NCI-H146 treated with DMSO at 0.1 percent for 48 hours (cell line): ENCODE results near the gene SCAMP3.
A peak's percentile ranks its signal among the peaks of the same experiment; 100 is the strongest.
"Not testable (repeated sequence)": the region's sequence is repeated elsewhere in the genome, so short reads cannot be mapped to it uniquely, and the experiment has no call there.

Experiments used
- DNase-seq: peaks from one replicate; lab custom pipeline; 2025; ENCODE audit not compliant: unreplicated experiment; lab: John Stamatoyannopoulos, UW

The SCAMP3 gene

DNA sequence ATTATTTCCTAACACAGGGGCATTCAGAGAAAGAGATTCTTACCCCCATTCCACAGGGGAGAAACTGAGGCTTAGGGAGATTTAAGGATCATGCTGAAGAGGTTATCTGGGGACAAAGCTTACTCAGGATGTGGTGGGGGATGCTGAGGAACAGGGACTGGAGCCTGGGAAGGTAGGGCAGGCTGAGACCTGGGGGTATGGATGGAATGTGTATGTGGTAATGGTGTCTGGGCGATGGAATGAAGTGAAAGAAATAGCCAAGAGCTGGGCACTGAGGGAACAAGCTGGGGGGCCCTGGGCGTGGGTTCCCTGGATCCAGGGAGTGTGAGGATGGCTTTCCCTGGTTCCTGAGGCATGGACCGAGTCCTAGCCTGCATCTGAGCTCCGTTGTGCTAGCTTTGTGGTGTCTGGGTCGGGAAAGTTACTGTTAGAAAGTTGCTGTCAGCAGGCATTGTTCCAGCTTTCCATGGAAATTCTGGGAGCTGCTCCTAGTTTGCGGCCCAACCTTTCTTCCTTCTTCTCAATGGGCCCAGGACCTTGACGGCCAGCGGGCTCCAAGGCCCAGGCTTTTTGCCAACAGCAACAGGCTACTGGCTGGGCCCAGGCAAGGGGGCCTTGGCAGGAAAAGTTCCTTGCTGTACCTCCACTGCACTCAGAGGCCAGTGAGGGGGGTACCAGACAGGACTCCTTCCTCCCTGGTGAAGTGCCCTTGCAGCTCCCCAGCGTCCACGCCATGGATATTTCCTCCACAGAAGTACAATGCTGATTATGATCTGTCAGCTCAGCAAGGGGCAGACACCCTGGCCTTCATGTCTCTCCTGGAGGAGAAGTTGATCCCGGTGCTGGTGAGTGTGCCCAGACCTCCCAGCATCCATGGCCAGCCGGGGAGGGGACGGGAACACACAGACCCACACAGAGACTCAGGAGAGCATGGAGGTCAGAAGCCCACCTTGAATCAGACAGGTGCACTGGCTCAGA, 29.9 kb downstream of the SCAMP3 start:
- DNase-seq, result not testable (repeated sequence)

DNA sequence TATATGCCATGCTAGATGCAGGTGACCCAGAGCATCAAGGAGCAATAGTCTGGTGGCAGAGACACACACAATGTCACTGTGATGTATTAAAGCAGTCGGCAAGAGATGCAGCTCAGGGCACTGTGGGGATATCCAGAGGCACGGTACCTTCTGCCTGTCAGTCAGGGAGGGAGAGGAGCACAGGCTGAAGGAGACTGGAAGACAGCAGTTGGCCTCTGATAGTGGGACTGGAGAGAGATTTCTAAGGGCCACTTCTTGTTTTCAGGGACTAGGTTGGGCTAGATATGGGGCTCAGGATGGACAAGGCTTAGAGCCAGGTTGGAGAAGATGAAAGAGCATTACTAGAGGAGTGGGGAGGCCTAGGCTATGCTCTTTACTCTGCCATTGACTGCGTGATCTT, 30.9 kb downstream of the SCAMP3 start:
- DNase-seq, result not testable (repeated sequence)

DNA sequence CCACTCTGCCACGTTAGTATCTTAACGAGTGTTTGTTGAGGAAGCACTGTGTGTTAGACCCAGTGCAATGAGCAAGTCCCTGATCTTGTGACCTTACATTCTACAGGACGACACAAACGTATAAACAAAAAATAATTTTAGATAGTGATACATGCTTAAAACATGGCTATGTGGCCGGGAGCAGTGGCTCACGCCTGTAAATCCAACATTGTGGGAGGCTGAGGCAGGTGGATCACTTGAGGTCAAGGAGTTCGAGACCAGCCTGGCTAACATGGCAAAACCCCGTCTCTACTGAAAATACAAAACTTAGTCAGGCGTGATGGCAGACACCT, 34.1 kb downstream of the SCAMP3 start:
- no peak for DNase-seq

DNA sequence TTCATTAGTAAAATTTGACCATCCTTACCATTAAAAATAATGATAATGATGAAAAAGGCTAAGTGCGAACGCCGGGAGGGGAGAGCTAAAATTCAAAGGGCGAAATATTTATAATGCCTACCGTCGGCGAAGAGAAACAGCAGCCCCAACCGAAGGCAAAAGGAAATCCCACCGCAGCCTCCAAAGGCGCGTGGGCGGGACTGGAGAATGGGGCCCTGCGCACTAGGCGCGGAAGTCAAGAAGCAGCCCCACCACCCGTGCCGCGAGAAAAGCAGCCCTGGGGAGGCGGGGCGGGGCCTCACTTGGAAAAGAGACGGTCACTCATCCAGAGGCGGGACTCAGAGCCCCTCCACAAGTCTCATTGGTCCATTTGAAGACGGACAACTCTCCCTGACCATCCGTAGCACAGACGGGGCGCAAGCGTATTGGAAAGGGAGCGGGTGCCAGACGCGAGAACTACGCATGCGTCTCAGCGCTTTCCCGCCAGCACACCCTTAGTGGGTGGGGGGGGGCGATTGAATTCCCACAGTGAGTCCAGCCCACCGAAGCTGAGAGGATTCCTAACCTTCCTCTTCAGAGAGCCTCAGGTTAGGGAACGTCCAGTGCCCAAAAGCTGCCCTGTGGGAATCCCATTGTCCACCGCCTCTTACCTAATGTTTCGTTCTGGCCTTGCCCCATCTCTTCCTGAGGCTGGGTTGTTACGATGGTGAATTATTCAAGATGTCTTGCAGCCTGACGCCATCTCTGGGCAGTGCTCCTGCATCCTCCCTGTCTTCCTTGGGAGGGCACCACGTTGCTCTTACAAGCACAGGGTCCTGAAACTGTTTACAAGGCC, 34.7 kb downstream of the SCAMP3 start:
- DNase-seq, result peak; percentile 99

DNA sequence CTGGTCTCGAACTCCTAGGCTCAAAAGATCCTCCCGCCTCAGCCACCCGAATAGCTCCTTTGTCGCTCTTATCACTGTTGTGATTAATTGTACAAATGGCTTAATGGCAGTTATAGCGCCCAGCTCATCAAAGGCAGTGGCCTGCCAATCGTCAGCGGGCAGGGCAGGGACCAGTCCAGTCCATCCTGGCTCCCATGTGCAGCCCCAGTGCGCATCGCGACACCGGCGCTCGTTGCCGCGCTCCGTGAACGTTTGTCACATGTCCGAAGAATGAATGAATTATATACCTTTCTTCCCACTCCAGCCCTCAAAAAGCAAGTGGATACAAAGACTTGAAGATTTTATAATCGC, 35.3 kb downstream of the SCAMP3 start:
- peak; percentile 57 for DNase-seq

DNA sequence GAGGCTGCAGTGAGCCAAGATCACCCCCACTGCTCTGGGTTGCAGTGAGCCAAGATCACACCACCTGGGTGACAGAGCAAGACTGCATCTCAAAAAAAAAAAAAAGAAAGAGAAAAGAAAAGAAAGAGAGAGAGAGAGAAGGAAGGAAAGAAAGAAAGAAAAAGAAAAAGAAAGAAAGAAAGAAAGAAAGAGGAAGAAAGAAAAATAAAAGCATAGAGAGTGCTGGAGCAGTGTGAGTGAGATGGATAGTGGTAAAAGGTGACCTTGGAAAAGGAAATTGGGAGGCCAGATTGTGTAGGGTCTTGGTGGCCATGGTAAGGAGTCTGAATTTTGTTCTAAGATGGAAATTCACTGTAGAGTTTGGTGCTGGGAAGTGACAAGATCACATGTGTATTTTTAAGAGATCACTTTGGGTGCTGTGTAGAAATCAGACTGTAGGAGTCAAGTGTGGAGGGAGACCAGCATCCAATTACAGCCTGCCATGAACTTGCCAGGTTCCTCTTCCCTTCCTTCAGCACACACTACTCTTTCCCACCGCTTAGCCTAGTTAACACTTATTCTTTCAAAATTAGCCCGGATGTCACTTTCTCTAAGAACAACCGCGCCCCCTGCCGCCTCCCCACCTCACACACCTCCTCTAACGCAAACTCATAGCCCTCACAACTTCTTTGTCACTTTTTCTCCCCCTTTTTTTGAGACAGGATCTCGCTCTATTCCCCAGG, 35.8 kb downstream of the SCAMP3 start:
- DNase-seq, result peak; percentile 57

DNA sequence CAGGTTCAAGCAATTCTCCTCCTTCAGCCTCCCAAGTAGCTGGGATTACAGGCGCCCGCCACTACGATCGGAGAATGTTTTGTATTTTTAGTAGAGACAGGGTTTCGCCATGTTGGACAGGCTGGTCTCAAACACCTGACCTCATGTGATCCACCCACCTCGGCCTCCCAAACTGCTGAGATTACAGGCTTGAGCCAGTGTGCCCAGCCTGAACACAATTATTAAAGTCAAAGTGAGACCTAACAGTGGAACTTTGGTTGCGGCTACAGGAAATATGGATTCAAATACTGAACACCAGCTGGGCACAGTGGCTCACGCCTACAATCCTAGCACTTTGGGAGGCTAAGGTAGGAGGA, 36.8 kb downstream of the SCAMP3 start:
- DNase-seq, result not testable (repeated sequence)

DNA sequence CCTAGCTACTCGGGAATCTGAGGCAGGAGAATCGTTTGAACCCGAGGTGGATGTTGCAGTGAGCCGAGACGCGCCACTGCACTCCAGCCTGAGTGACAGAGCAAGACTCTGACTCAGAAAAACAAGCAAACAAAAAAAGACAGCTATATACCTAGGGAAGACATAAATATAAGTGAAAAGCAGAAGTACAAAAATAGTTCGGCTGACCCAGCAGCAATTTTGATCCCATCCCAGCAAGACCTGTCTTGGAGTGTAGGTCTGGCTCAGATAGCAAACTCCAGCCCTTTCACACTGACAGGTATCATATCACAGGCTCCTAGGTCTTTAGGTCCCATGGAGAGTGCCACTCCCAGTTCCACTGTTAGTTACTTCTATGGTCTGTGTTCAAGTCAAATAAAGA, 39.1 kb downstream of the SCAMP3 start:
- DNase-seq, result no peak

DNA sequence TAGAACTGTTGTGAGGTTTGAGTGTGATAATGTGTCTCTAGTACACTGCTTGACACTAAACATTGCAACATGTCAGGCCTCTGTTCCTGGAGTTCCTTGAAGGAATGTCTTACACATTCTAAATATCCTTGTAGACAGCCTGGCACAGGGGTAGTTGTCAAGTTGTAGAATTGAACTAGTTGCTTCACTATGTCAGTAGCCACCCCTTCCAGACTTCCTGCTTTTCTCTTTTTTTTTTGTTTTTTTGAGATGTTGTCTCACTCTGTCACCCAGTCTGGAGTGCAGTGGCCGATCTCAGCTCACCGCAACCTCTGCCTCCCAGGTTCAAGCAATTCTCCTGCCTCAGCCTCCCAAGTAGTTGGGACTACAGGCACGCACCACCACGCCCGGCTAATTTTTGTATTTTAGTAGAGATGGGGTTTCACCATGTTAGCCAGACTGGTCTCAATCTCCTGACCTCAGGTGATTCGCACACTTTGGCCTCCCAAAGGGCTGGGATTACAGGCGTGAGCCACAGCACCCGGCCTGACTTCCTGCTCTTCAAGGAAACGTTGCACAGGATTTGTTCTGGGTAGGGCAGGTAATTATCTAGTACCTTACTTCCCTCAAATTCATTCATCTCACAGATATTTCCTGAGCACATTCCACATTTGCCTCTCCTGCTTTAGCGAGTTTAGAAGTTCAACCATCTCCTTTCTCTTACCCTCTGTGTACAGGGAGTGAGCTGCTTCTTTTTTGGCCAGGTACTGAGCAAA, 41.8 kb downstream of the SCAMP3 start:
- DNase-seq, result not testable (repeated sequence)

DNA sequence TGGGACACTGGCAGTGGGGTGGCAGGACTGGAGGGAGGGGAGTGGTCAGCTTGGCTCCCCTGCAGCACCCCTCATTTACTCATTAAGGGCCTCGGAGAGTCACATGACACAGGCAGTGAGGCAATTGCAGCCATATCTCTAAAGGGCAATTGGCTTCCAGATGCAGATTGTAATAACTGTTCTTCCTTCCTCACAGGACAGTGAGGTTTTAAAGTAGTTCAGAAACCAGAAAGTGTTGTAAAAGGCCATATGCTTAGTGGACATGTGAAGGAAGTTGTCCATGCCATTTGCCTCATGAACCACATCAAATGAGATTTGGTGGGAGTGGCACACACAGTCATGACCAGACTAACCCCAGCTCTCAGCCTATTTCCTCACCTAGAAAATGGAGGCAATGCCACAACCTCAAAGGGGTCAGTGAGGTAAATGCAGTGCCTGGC, 42.5 kb downstream of the SCAMP3 start:
- DNase-seq, result no peak

DNA sequence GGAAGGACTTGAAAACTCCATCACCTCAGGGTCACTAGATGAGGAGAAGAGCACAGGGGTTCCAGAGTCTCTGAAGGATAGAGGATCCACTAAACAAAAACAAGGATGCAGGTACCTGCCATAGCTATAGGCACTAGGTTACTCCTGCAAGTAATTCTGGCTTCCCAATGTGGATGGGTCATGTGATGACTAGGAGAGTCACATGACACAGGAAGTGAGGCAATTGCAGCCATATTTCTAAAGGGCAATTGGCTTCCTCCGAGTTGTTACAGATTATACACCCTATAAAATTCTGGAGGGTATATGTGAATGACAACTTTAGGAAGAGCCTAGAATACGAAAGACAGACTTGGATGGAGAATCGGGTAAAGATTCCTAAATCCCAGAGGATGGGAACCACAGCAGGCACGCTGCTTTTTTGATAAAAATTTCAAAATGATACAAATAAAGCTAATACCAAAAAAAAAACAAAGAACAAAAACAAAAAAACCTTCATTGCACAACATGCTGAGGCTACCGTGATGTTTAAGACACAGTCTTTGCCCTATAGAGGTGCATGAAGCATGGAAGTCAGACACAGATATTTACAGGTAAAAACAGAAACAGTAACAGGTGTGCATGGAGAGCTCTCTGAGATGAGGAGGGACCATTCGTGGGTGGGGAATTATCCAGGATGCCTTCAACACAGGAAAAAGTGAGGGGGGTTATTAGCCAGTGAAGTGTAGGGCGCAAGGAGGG, 43.1 kb downstream of the SCAMP3 start:
- DNase-seq, result peak; percentile 35

DNA sequence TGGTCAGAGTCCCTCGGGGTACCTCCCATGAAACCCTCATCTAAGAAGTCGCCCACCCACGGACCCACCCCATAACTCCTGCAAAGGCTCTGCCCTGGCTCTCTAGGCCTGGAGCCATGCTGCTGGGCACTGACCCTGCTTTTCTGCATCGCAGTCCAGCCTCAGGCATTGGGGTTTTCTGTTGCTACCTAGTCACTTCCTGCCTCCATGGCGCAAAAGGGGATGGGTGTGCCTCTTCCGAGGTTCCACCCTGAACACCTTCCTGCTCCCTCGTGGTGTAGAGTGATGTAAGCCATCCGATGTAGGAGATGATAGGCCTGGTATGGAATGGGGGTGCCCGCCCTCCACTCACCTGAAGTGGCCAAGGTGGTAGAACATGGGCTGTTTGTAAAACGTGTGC, 47.5 kb downstream of the SCAMP3 start:
- DNase-seq, result not testable (repeated sequence)

DNA sequence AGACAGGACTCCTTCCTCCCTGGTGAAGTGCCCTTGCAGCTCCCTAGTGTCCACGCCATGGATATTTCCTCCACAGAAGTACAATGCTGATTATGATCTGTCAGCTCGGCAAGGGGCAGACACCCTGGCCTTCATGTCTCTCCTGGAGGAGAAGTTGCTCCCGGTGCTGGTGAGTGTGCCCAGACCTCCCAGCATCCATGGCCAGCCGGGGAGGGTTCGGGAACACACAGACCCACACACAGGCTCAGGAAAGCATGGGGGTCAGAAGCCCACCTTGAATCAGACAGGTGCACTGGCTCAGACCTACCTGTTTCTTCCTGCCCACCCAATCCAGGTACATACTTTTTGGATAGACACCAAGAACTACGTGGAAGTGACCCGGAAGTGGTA, 50.1 kb downstream of the SCAMP3 start:
- not testable (repeated sequence) for DNase-seq

DNA sequence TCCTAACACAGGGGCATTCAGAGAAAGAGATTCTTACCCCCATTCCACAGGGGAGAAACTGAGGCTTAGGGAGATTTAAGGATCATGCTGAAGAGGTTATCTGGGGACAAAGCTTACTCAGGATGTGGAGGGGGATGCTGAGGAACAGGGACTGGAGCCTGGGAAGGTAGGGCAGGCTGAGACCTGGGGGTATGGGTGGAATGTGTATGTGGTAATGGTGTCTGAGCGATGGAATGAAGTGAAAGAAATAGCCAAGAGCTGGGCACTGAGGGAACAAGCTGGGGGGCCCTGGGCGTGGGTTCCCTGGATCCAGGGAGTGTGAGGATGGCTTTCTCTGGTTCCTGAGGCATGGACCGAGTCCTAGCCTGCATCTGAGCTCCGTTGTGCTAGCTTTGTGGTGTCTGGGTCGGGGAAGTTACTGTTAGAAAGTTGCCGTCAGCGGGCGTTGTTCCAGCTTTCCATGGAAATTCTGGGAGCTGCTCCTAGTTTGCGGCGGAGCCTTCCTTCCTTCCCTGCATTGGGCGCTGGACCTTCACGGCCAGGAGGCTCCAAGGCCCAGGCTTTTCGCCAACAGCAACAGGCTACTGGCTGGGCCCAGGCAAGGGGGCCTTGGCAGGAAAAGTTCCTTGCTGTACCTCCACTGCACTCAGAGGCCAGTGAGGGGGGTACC, 50.6 kb downstream of the SCAMP3 start:
- DNase-seq, result not testable (repeated sequence)

DNA sequence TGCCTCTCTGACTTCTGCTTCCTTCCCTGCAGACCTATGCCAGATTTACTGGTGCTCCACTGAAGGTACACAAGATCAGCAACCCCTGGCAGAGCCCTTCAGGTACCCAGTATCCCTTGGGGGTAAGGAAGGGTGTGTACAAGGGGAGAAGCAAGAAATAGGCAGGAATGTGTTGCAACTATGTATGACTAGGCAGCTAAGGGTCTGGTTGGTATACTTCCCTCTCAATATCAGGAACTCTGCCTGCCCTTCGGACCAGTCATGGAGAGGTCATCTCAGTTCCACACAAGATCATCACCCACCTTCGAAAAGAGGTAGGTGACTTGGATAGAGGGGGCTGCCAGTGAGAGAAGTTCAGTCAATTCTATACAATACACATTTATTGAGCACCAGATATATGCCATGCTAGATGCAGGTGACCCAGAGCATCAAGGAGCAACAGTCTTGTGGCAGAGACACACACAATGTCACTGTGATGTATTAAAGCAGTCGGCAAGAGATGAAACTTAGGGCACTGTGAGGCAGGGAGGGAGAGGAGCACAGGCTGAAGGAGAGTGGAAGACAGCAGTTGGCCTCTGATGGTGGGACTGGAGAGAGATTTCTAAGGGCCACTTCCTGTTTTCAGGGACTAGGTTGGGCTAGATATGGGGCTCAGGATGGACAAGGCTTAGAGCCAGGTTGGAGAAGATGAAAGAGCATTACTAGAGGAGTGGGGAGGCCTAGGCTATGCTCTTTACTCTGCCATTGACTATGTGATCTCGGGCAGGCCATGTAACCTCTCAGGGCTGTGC, 51.7 kb downstream of the SCAMP3 start:
- no peak for DNase-seq

DNA sequence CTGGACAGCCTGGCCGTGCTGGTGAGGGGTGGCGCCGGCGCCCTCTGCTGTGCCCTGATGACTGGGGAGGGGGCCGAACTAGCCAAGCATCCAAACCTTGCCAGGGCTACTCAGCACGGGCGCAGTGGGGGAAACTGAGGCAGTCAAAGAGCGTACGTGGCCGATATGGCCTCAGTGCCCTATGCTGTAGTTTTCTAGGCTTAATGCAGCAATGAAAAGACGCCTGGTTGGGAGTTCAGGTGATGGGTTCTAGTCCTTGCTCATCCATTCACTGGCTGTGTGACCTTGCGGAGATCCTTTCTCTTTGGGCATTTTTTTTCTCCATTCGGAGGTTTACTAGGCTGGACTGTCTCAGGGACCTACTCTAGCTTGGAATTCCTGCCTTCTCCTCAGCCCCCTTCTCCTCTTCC, 52.8 kb downstream of the SCAMP3 start:
- no peak for DNase-seq

DNA sequence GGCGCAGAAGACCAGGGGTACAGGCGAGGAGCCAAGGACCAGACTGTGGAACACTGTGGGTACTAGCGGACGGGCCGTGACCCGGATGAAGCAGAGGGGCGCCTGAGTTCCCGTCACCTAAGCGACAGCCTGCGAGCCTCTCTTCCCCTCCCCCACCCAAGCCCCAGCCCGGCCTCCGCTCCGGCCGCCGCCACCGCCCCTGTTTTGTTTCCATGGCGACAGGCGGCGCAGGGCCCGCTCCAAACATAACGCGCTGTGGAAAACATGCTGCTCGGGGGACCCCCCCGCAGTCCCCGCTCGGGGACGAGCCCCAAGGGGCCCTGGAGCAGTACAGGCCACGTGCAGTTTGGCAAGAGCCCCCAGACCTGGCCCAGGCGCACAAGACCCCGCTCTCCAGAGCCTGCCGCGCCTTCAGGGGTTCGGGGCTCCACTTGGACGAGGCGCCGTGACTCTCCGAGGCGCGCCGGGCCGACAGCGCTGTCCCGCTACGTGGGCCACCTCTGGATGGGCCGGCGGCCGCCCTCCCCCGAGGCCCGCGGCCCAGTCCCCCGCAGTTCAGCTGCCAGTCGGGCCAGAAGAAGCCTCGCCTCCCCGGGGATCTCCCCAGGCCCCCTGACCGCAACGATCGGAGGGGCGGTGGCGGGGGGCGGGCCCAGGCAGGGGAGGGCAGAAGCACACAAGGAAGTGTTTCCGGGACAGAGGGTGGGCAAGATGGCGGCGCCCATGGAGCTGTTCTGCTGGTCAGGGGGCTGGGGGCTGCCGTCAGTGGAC, 53.4 kb downstream of the SCAMP3 start, which contains the start of gene MTX1:
MTX1 (plus strand) TSS at position 155 of the 771 bp plus-strand sequence; CDS start at position 265, 110 bp downstream.
- peak; percentile 67 for DNase-seq
